ENCODE results near the gene DYNC1I1.
"Not testable (repeated sequence)": the region's sequence is repeated elsewhere in the genome, so short reads cannot be mapped to it uniquely, and the experiment has no call there.

The DYNC1I1 gene

GRCh38 chr7:95927756-95928155, 155.4 kb downstream of the DYNC1I1 start:
- Mint-ChIP-seq H3K4me1 (no peaks in the 10 kb centered on the region), H3K27me3 (peaks cover 12% of the 10 kb centered on the region), H3K9me3 (no peaks in the 10 kb centered on the region), H3K36me3 (ENCODE audit: insufficient read depth) (peaks cover 2% of the 10 kb centered on the region), H3K27ac (ENCODE audit: low read depth) (no peak overlapping the region), H3K4me3 (no peak overlapping the region)
- ATAC-seq (replicated peaks; ENCODE audit: extremely low read depth, poor library complexity, severe bottlenecking) (no peak), DNase-seq (ENCODE audit: low spot score in 2 of 2) (no peak)

DNA sequence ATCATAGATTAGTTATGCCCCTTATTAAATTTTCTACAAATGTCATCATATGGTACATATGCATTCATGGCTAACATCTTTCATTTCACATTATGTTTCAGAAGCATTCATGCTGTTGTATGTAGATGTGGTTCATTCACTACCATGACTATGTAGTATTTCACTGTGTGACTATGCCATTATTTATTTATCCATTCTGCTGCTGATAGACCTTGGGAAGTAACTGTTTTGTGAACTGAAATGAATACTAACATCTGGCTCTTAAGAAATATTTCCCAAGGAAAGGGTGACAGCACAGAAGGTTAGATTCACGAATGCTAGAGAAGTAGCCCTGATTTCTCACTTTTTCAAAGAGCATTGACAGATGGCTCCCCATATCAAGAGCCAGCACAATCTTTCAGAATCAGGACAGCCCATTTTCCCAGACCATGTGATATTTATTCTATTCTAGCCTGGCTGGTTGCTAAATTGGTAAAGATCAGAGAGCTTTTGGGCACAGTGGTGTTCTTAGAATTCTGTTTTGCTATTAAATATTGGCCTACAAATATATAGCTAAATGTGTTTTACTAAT, 157.4 kb downstream of the DYNC1I1 start:
- Mint-ChIP-seq H3K27ac (ENCODE audit: low read depth) (no peak overlapping the region), H3K4me3 (no peak overlapping the region), H3K4me1 (no peaks in the 10 kb centered on the region), H3K9me3 (no peaks in the 10 kb centered on the region), H3K27me3 (peaks cover 16% of the 10 kb centered on the region), H3K36me3 (ENCODE audit: insufficient read depth) (peaks cover 2% of the 10 kb centered on the region)
- no peak for DNase-seq (ENCODE audit: low spot score in 2 of 2)
- no peak for ATAC-seq (replicated peaks; ENCODE audit: extremely low read depth, poor library complexity, severe bottlenecking)

DNA sequence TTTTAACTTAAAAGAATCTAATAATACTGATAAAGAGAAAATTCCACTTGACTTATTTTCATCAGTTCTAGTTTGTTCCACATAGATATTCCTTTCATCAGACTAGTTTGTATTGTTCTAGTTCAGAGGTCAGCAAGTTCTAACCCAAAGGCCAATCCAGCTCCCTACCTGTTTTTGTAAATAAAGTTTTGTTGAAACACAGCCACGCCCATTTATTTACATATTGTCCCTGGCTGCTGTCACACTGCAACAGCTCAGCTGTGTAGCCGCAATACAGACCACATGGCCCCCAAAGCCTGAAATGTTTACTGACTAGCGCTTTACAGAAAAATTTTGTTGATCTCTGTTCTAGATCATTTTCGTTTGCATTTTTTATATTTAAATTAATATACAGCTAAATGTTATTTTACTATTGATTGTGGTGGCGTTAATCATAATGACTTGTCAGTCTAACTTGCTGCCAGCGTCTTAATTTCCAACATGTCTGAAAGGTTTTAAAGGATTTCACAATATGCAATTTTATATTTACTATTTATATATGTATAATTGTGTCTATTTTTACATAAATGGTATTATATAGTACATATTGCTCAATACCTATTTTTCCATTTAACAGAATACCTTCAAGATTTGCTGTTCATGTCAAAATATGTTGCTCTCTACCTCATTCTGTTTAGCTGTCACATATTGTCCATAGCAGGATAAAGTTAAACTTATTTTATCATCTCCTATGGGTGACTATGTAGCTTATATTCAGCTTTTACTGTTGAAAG, 159.3 kb downstream of the DYNC1I1 start:
- Mint-ChIP-seq H3K9me3 (no peaks in the 10 kb centered on the region), H3K4me3 (no peak overlapping the region), H3K27me3 (peaks cover 31% of the 10 kb centered on the region), H3K36me3 (ENCODE audit: insufficient read depth) (peaks cover 2% of the 10 kb centered on the region), H3K4me1 (no peaks in the 10 kb centered on the region), H3K27ac (ENCODE audit: low read depth) (no peak overlapping the region)
- DNase-seq (ENCODE audit: low spot score in 2 of 2) = no peak
- ATAC-seq (replicated peaks; ENCODE audit: extremely low read depth, poor library complexity, severe bottlenecking) = no peak

- peaks cover 2% of the 10 kb centered on the region for H3K36me3 Mint-ChIP-seq (ENCODE audit: insufficient read depth)
- ATAC-seq (replicated peaks; ENCODE audit: extremely low read depth, poor library complexity, severe bottlenecking) (no peak), DNase-seq (ENCODE audit: low spot score in 2 of 2) (no peak)
- H3K4me1 Mint-ChIP-seq = no peaks in the 10 kb centered on the region
- H3K9me3 Mint-ChIP-seq = no peaks in the 10 kb centered on the region
- H3K4me3 Mint-ChIP-seq = no peak overlapping the region
- H3K27me3 Mint-ChIP-seq = peaks cover 33% of the 10 kb centered on the region
- H3K27ac Mint-ChIP-seq (ENCODE audit: low read depth) = no peak overlapping the region
Observed at GRCh38 chr7:95933618-95934017, 161.3 kb downstream of the DYNC1I1 start.

- not testable (repeated sequence) for H3K4me1 Mint-ChIP-seq; H3K27me3 Mint-ChIP-seq; ATAC-seq (replicated peaks; ENCODE audit: extremely low read depth, poor library complexity, severe bottlenecking); H3K36me3 Mint-ChIP-seq (ENCODE audit: insufficient read depth); DNase-seq (ENCODE audit: low spot score in 2 of 2); H3K4me3 Mint-ChIP-seq; H3K27ac Mint-ChIP-seq (ENCODE audit: low read depth); H3K9me3 Mint-ChIP-seq
Observed at GRCh38 chr7:95944867-95945266, 172.5 kb downstream of the DYNC1I1 start.

DNA sequence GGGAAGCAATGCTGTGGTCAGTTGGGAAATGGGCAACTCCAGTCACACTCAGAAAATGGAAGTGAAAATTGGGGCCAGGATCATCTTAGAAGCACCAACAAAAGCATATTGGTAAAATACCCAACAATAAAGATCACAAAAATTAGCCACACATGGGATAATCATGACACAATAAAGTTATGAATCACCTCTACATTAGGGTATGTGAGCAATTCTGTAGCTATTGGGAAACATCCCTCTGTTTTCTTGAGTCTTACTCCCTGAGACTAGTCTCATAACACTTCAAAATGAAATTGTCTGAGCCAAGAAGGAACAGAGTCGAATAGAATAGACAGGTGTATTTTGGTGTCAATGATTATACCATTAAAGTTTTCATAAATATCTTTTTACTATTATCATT, 178.3 kb downstream of the DYNC1I1 start:
- Mint-ChIP-seq H3K9me3 (no peaks in the 10 kb centered on the region), H3K4me3 (no peak overlapping the region), H3K27ac (ENCODE audit: low read depth) (no peak overlapping the region), H3K27me3 (no peaks in the 10 kb centered on the region), H3K36me3 (ENCODE audit: insufficient read depth) (no peaks in the 10 kb centered on the region), H3K4me1 (no peaks in the 10 kb centered on the region)
- no peak for ATAC-seq (replicated peaks; ENCODE audit: extremely low read depth, poor library complexity, severe bottlenecking)
- no peak for DNase-seq (ENCODE audit: low spot score in 2 of 2)

- H3K27ac Mint-ChIP-seq (ENCODE audit: low read depth) = no peak overlapping the region
- no peak overlapping the region for H3K4me3 Mint-ChIP-seq
- no peaks in the 10 kb centered on the region for H3K4me1 Mint-ChIP-seq
- no peaks in the 10 kb centered on the region for H3K9me3 Mint-ChIP-seq
- DNase-seq (ENCODE audit: low spot score in 2 of 2) (no peak), ATAC-seq (replicated peaks; ENCODE audit: extremely low read depth, poor library complexity, severe bottlenecking) (no peak)
- H3K36me3 Mint-ChIP-seq (ENCODE audit: insufficient read depth) = no peaks in the 10 kb centered on the region
- no peaks in the 10 kb centered on the region for H3K27me3 Mint-ChIP-seq
Observed at GRCh38 chr7:95951531-95951930, 179.2 kb downstream of the DYNC1I1 start.

GRCh38 chr7:95951997-95952795, 179.8 kb downstream of the DYNC1I1 start:
- DNase-seq (ENCODE audit: low spot score in 2 of 2) (no peak), ATAC-seq (replicated peaks; ENCODE audit: extremely low read depth, poor library complexity, severe bottlenecking) (no peak)
- no peak overlapping the region for H3K27ac Mint-ChIP-seq (ENCODE audit: low read depth)

DNA sequence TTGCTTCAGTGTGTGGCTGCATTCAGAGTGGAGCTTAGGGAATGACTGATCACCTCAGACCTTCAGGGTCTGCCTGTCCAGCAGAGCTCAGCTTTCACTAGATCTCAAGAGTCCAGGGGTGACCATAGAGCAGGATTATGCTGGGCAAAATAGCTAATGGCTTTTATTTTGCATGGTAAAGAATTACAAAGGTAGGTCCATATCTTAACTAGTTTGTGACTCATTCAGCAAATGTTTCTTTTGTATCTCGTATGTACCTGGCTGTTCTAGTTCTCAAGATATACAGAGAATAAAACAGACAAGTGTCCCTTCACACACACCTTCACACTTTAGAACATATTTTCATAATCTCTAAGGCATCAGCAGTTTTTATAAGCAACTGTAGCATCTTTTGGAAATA, 180.5 kb downstream of the DYNC1I1 start:
- no peaks in the 10 kb centered on the region for H3K36me3 Mint-ChIP-seq (ENCODE audit: insufficient read depth)
- no peaks in the 10 kb centered on the region for H3K27me3 Mint-ChIP-seq
- no peaks in the 10 kb centered on the region for H3K4me1 Mint-ChIP-seq
- no peak for ATAC-seq (replicated peaks; ENCODE audit: extremely low read depth, poor library complexity, severe bottlenecking)
- no peak overlapping the region for H3K27ac Mint-ChIP-seq (ENCODE audit: low read depth)
- H3K4me3 Mint-ChIP-seq = no peak overlapping the region
- DNase-seq (ENCODE audit: low spot score in 2 of 2) = no peak
- H3K9me3 Mint-ChIP-seq = no peaks in the 10 kb centered on the region

More at GRCh38 chr7:95951997-95952795, 179.8 kb downstream of the DYNC1I1 start:
- H3K4me1 Mint-ChIP-seq = no peaks in the 10 kb centered on the region
- H3K36me3 Mint-ChIP-seq (ENCODE audit: insufficient read depth) = no peaks in the 10 kb centered on the region
- H3K4me3 Mint-ChIP-seq = no peak overlapping the region
- H3K9me3 Mint-ChIP-seq = no peaks in the 10 kb centered on the region
- H3K27me3 Mint-ChIP-seq = no peaks in the 10 kb centered on the region

DNA sequence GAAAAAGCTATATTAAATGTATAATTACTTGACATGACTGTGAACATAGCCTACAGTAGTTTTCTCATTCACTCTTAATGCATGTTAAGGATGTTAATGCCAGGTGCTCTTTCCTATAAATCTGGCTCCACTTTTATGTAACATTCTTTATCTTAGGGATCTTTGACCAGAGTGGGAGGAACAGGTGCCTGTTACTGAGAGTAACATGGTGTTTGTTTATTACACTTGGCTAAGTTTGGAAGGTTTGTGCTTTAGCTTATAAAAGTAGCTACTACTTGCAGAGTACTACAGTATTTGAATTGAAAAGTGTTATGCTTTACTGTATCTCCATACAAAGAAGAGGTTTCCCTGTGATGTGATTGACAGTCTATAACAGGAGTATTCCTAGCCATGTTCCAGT, 183.4 kb downstream of the DYNC1I1 start:
- no peak overlapping the region for H3K4me3 Mint-ChIP-seq
- no peaks in the 10 kb centered on the region for H3K4me1 Mint-ChIP-seq

GRCh38 chr7:95957510-95957909, 185.2 kb downstream of the DYNC1I1 start:
- Mint-ChIP-seq H3K9me3 (no peaks in the 10 kb centered on the region), H3K4me1 (no peaks in the 10 kb centered on the region), H3K36me3 (ENCODE audit: insufficient read depth) (no peaks in the 10 kb centered on the region), H3K27ac (ENCODE audit: low read depth) (no peak overlapping the region), H3K27me3 (peaks cover 7% of the 10 kb centered on the region), H3K4me3 (no peak overlapping the region)
- no peak for DNase-seq (ENCODE audit: low spot score in 2 of 2)
- no peak for ATAC-seq (replicated peaks; ENCODE audit: extremely low read depth, poor library complexity, severe bottlenecking)

More for the DNA sequence above, 183.4 kb downstream of the DYNC1I1 start:
- no peaks in the 10 kb centered on the region for H3K36me3 Mint-ChIP-seq (ENCODE audit: insufficient read depth)
- no peak for ATAC-seq (replicated peaks; ENCODE audit: extremely low read depth, poor library complexity, severe bottlenecking)
- no peak for DNase-seq (ENCODE audit: low spot score in 2 of 2)
- H3K27me3 Mint-ChIP-seq = peaks cover 7% of the 10 kb centered on the region
- no peak overlapping the region for H3K27ac Mint-ChIP-seq (ENCODE audit: low read depth)
- no peaks in the 10 kb centered on the region for H3K9me3 Mint-ChIP-seq

- peaks cover 6% of the 10 kb centered on the region for H3K9me3 Mint-ChIP-seq
- H3K4me1 Mint-ChIP-seq = no peaks in the 10 kb centered on the region
- H3K36me3 Mint-ChIP-seq (ENCODE audit: insufficient read depth) = no peaks in the 10 kb centered on the region
- H3K27ac Mint-ChIP-seq (ENCODE audit: low read depth) = no peak overlapping the region
- DNase-seq (ENCODE audit: low spot score in 2 of 2) = no peak
- ATAC-seq (replicated peaks; ENCODE audit: extremely low read depth, poor library complexity, severe bottlenecking) = no peak
- peaks cover 15% of the 10 kb centered on the region for H3K27me3 Mint-ChIP-seq
- no peak overlapping the region for H3K4me3 Mint-ChIP-seq
Observed at GRCh38 chr7:95960706-95961244, 188.4 kb downstream of the DYNC1I1 start.
